ENCODE results near the gene ARHGAP10.
"Not testable (repeated sequence)": the region's sequence is repeated elsewhere in the genome, so short reads cannot be mapped to it uniquely, and the experiment has no call there.

Gene ARHGAP10

DNA sequence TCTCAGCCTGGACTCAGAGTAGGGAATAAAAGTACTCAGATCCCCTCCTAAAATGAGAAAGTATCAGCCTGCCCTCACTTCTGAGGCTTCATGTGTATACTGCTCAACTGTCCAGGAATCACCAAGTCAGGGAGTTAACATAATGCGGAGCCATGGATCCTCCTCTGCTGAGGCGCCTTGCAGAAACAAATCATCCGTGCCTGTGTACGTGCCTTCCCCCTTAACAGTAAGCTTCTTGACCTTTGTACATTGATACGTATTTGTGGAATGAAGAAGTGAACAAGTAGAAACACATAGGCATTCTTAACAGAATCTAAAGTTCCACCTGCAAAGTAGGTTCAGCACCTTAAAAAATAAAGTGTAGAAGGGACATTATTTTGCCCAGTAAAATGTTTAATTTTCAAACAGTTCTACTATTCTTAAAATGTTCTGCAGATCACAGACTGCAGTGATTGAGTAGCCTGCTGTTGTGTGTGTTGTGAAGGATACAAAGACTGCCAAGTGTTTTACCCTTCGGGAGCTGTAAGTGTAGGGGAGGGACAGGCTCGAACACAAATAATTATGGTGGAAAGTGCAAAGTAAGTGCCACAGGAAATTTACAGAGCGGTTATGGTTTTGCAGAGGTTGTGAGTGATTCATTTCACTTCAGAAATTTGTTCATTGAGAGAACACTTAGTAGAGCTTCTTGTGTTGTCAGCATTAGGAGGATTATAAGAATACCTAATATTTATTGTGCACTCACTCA is 61.9 kb downstream of the ARHGAP10 start:
- Histone ChIP-seq H3K36me3 (no peaks in the 10 kb centered on the region), H3K4me3 (no peak overlapping the region), H3K27ac (no peak overlapping the region), H3K9me3 (no peaks in the 10 kb centered on the region), H3K27me3 (no peaks in the 10 kb centered on the region), H3K4me1 (peaks cover 0 to 77% (median 10%) of the 10 kb centered on the region in 4 donors)
- TF ChIP-seq, protein P1, sequence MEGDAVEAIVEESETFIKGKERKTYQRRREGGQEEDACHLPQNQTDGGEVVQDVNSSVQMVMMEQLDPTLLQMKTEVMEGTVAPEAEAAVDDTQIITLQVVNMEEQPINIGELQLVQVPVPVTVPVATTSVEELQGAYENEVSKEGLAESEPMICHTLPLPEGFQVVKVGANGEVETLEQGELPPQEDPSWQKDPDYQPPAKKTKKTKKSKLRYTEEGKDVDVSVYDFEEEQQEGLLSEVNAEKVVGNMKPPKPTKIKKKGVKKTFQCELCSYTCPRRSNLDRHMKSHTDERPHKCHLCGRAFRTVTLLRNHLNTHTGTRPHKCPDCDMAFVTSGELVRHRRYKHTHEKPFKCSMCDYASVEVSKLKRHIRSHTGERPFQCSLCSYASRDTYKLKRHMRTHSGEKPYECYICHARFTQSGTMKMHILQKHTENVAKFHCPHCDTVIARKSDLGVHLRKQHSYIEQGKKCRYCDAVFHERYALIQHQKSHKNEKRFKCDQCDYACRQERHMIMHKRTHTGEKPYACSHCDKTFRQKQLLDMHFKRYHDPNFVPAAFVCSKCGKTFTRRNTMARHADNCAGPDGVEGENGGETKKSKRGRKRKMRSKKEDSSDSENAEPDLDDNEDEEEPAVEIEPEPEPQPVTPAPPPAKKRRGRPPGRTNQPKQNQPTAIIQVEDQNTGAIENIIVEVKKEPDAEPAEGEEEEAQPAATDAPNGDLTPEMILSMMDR (IDR thresholded peaks at IDR 0.05), result no peak
- DNase-seq, result no peak
- intact Hi-C loops (cut with DNase I; ENCODE audit: low total_unique reads), result no loop called here

DNA sequence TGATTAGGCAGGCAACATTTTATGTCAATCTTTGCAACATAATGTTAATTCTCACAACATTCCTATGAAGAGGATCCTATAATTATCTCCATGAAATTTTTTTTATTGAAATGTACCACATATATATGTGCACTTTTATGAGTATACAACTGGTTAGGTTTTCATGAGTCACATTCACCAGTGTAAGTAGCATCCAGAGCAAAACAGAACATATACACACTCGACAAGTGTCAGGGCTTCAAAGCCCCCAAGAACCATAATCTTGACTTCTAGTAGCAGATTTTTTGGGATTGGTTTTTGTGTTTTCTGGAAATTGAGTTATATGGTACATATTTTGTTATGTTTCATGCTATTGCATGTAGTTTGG is 62.4 kb downstream of the ARHGAP10 start:
- TF ChIP-seq, protein P1 (IDR thresholded peaks at IDR 0.05), result no peak
- no peaks in the 10 kb centered on the region for H3K9me3 ChIP-seq
- no peaks in the 10 kb centered on the region for H3K36me3 ChIP-seq
- H3K27ac ChIP-seq, result no peak overlapping the region
- no peak overlapping the region for H3K4me3 ChIP-seq
- peaks cover 0 to 77% (median 12%) of the 10 kb centered on the region in 4 donors for H3K4me1 ChIP-seq
- DNase-seq, result no peak
- H3K27me3 ChIP-seq, result no peaks in the 10 kb centered on the region
- intact Hi-C loops (cut with DNase I; ENCODE audit: low total_unique reads), result no loop called here

DNA sequence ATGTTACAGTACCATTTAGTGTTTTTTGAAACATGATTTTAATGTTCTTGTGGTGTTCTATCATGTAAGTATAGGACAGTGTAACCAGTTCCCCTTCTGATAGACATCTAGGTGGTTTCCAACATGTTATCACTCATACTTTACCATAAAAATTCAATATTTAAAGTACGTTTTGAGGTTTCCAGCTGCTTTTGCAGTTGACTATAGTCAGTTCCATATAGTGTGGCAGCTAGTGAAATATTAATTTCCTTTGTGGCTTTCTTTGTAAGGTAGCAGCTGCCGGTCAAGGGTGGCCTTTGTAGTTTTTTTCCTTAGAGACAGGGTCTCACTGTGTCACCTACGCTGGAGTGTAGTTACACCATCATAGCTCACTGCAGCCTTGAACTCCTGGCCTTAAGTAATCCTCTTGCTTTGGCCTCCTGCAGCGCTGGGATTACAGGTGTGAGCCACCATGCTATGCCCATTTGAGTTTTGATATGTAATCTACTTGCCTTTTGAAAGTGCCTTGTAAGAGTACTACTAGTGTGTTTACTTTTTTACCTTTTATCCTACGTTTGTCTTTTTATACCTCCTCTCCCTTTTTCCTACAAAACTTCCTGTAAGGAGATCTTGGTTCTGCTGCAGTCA is 63.0 kb downstream of the ARHGAP10 start:
- intact Hi-C loops (cut with DNase I; ENCODE audit: low total_unique reads), result no loop called here
- Histone ChIP-seq H3K27ac (no peak overlapping the region), H3K9me3 (no peaks in the 10 kb centered on the region), H3K36me3 (no peaks in the 10 kb centered on the region), H3K4me3 (no peak overlapping the region), H3K27me3 (no peaks in the 10 kb centered on the region), H3K4me1 (peaks cover 0 to 77% (median 17%) of the 10 kb centered on the region in 4 donors)
- no peak for DNase-seq
- TF ChIP-seq, protein P1 (IDR thresholded peaks at IDR 0.05), result no peak

DNA sequence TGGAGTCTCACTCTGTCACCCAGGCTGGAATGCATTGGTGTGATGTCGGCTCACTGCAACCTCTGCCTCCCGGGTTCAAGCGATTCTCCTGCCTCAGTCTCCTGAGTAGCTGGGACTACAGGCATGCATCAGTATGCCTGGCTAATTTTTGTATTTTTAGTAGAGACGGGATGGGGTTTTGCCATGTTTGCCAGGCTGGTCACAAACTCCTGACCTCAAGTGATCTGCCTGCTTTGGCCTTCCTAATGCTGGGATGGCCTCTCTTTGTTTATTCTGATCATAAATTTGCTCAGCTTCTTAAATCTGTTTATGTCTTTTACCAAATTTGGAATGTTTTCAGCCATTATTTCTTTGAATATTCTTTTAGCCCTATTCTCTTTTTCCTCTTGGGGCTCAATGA is 67.2 kb downstream of the ARHGAP10 start:
- peaks cover 0 to 78% (median 24%) of the 10 kb centered on the region in 4 donors for H3K4me1 ChIP-seq
- H3K27me3 ChIP-seq; H3K27ac ChIP-seq; H3K9me3 ChIP-seq; H3K4me3 ChIP-seq; intact Hi-C loops (cut with DNase I; ENCODE audit: low total_unique reads); H3K36me3 ChIP-seq; DNase-seq: not testable (repeated sequence)

DNA sequence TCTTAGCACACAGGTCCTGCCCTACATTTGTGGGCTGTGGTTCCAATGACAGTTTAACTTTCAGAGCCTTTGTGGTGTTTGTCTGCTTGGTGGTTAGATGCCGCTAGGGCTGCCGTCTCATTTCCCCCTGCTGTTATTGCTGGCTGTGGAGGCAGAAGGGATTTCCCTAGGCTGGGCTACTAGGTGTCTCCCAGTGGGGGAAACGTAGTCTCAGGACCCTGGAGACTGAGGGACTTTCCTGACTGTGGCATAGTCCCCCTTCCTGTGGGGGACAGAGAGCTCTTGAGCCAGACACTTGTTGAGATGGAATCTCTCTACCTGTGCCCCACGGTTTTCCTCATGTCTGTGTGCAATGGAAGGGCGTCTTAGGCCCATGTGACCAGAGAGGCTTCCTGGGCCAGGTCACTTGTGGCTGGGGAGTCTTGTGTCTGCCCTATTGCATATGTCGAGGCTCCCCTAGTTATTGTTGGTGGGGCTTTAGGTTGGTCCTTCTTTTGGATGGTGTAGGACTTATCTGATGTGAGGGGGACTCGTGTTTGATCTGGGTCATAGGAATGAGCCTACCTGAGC is 68.2 kb downstream of the ARHGAP10 start:
- Histone ChIP-seq H3K9me3 (no peaks in the 10 kb centered on the region), H3K27ac (no peak overlapping the region), H3K4me1 (peaks cover 0 to 88% (median 28%) of the 10 kb centered on the region in 4 donors), H3K27me3 (no peaks in the 10 kb centered on the region), H3K36me3 (no peaks in the 10 kb centered on the region), H3K4me3 (no peak overlapping the region)
- intact Hi-C loops (cut with DNase I; ENCODE audit: low total_unique reads), result no loop called here
- TF ChIP-seq, protein P1 (IDR thresholded peaks at IDR 0.05), result no peak
- no peak for DNase-seq

DNA sequence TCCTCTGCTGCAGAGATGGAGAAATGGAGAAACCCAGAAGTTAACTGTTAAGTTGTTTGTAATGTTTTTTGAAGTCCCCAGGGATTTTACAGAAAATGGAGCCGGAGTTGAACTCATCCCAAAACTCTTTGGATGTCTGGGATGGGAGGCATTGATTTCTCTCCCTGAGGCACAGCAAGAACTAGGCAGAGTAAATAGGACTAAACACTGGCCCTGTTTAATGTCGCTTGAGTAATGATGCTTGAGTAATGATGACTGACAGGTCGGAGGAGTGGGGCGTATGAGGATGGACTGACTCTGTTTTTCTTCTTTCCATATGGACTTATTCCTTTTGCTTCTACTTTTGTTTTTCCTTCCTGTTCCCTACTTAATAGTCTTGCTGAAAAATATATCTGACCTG is 69.9 kb downstream of the ARHGAP10 start:
- intact Hi-C loops (cut with DNase I; ENCODE audit: low total_unique reads), result no loop called here
- Histone ChIP-seq H3K4me3 (no peak overlapping the region), H3K27me3 (no peaks in the 10 kb centered on the region), H3K36me3 (no peaks in the 10 kb centered on the region), H3K27ac (no peak overlapping the region), H3K4me1 (peaks cover 0 to 85% (median 32%) of the 10 kb centered on the region in 4 donors), H3K9me3 (no peaks in the 10 kb centered on the region)
- no peak for DNase-seq
- TF ChIP-seq, protein P1 (IDR thresholded peaks at IDR 0.05), result no peak

All from tibial artery (tissue), 4 donors.